A673 (cell line): ENCODE results near the gene GET3.
A peak's percentile ranks its signal among the peaks of the same experiment; 100 is the strongest.

Experiments
- CTCF ChIP-seq: fragments of 300-800, 200-600 bp; sonication (generic); conservative IDR thresholded peaks from 2 replicates; pipeline ENCODE4 v1.5.1; 2017; ENCODE audit warnings: low read depth, mild to moderate bottlenecking, antibody characterized with exemption, low read length, moderate library complexity, mixed read lengths
- EZH2 ChIP-seq: fragments of 200-600 bp; sonication (generic); IDR thresholded peaks from 2 replicates; pipeline ENCODE4 v1.6.1; 2017; ENCODE audit warnings: borderline replicate concordance, low read depth, mild to moderate bottlenecking, mixed read lengths, antibody characterized with exemption, low read length; ENCODE audit not compliant: poor library complexity, severe bottlenecking

- TF ChIP-seq CTCF (peak; percentile 97), EZH2 (no peak)
Measured at GRCh38 chr19:12766051-12766521, 28.8 kb downstream of the GET3 start.
